Hippocampal formation (tissue), 2 donors: ENCODE results near the gene ARSG.
"Not testable (repeated sequence)": the region's sequence is repeated elsewhere in the genome, so short reads cannot be mapped to it uniquely, and the experiment has no call there.

Experiments used
- DNase-seq, 2 donors: peaks; one replicate each; lab custom pipeline; 2025; lab: John Stamatoyannopoulos, UW

ARSG gene

GRCh38 chr17:68396226-68397107 is 105.2 kb downstream of the ARSG start:
- no peak for DNase-seq

GRCh38 chr17:68397108-68397536 is 105.8 kb downstream of the ARSG start:
- no peak for DNase-seq

- no peak for DNase-seq
Observed at GRCh38 chr17:68398691-68399637, 107.7 kb downstream of the ARSG start.

GRCh38 chr17:68399638-68400403 is 108.5 kb downstream of the ARSG start:
- no peak for DNase-seq

GRCh38 chr17:68400404-68400735 is 109.1 kb downstream of the ARSG start:
- DNase-seq: no peak

GRCh38 chr17:68401288-68401687 is 110.0 kb downstream of the ARSG start:
- DNase-seq: no peak

GRCh38 chr17:68403122-68403521 is 111.8 kb downstream of the ARSG start:
- no peak for DNase-seq

GRCh38 chr17:68403837-68404236 is 112.5 kb downstream of the ARSG start:
- DNase-seq: not testable (repeated sequence)

GRCh38 chr17:68407656-68408055 is 116.4 kb downstream of the ARSG start:
- DNase-seq: not testable (repeated sequence)

- not testable (repeated sequence) for DNase-seq
Observed at GRCh38 chr17:68413597-68414560, 122.6 kb downstream of the ARSG start.

GRCh38 chr17:68414901-68415300 is 123.6 kb downstream of the ARSG start:
- not testable (repeated sequence) for DNase-seq

- DNase-seq: no peak
Observed at GRCh38 chr17:68417317-68417716, 126.0 kb downstream of the ARSG start.

GRCh38 chr17:68418876-68419275 is 127.6 kb downstream of the ARSG start:
- DNase-seq: no peak

GRCh38 chr17:68420065-68420464 is 128.8 kb downstream of the ARSG start:
- DNase-seq: no peak

GRCh38 chr17:68421486-68421885 is 130.2 kb downstream of the ARSG start:
- DNase-seq: no peak

- no peak for DNase-seq
Observed at GRCh38 chr17:68422821-68423220, 131.5 kb downstream of the ARSG start.

- DNase-seq: no peak
Observed at GRCh38 chr17:68423251-68423650, 132.0 kb downstream of the ARSG start.

GRCh38 chr17:68424203-68424602 is 132.9 kb downstream of the ARSG start:
- no peak for DNase-seq

GRCh38 chr17:68424861-68425260 is 133.6 kb downstream of the ARSG start:
- no peak for DNase-seq

- DNase-seq: no peak
Observed at GRCh38 chr17:68425979-68426378, 134.7 kb downstream of the ARSG start.

- no peak for DNase-seq
Observed at GRCh38 chr17:68427575-68427974, 136.3 kb downstream of the ARSG start.
